GM15510 (cell line): Measurements from ENCODE around the gene RCBTB1.

ENCODE experiments used
- POLR2A ChIP-seq: IDR thresholded peaks from 3 replicates; pipeline ENCODE4 v1.6.1; 2011; ENCODE audit warnings: borderline replicate concordance; ENCODE audit not compliant: insufficient read length; ENCODE audit errors: extremely low read depth

The RCBTB1 gene

DNA sequence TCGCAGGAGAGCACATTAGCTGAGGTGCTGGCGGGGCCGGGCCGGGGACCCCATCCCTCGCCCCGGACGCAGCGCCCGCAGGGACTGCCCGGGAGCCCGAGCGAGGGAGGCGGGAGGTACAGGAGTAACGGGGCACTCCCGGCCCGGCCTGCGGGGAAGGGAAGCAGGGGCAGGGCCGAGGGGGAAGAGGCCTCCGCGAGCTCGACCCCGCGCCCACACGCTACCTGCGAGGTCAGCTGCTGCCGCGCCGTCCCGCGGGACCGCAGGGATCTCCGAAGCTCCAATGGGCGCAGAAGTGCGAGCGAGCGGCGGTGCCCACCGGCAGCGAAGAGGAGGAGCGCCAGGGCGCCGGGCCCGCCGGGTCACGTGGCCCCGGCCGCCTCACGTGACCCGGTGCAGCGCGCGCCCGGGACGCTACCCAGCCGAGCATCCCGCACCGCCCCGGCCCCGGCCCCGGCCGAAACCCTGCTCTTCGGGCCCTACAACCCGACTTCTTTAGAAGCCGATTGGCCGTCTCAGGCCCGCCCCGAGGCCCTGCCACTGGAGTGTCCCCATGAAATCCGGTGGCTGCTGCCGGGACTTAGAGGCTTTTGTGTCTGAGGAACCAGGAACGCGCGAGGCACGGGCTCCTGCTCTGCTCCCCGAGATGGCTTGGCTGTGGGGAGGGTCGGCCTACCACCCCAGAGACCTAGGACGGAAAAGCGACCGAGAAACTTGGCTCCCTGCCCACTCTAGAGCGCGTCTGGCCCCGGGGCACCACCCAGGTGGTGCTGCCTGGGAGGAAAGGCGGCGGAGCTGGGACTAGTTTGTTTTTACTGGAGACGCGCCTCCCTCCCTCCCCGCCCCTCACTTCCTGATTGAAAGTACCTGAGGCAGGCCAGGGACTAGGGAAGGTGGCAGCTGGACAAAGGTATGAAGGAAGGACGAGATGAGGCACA is at the start of gene RCBTB1:
RCBTB1 (minus strand) TSS at position 339 of the 938 bp plus-strand sequence. CDS start 18,279 bp downstream, outside the sequence.
- TF ChIP-seq POLR2A, result peak; percentile 69

DNA sequence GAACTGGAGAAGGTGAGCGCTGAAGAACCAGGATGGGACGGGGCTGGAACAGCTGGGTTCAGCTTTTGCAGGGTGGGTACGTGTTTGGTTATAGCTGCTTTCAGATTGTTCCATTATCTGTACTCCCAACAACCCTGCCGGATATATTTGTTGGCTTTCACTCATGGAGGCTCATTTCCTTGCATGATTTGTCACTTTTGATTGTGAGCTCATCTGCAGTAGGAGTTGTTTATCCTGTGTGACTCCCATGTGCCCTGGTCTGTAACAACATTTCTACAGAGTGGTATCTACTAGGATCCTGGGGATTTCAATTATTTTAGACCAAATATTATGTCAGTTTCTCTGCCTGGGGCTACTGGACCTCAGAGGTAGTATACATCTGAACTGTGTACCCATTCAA is 48.4 kb upstream of the RCBTB1 start:
- TF ChIP-seq POLR2A, result no peak

DNA sequence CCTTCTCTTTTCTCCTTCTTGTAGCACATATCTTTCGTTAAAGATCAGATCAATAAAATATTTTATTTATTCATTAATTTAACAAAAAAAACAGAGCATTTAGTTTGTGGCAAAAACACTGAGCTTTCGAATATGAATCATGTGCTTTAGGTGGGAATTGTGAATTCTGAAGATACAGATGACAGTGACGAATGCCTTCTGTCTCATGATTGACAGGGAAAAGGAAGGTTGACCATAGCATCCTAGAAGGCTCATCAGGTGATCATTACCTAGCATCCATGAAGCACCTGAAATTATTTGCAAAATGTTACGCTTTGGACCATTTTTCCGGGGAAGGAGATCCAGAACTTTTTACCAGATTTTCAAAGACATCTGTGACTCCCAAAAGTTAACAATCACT is 46.8 kb upstream of the RCBTB1 start:
- no peak for TF ChIP-seq POLR2A

- TF ChIP-seq POLR2A, result no peak
Observed at GRCh38 chr13:49630580-49630979, 45.2 kb upstream of the RCBTB1 start.

DNA sequence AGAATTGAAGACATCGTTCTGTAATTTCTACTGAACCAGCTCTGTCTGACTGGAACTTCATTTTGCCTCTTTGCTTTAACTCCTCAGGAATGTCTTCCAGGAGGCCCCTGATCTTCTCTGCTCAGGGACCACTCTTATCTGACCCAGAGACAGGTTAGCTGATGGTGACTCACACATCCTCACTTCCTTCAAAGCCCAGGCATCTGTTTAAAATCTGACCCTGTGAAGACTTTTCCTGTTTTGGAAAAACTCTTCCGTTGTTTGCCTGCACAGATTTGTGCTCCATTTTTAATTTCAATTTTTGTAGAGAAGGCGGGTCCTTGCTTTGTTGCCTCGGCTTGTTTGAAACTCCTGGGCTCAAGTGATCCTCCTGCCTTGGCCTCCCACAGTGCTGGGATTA is 44.6 kb upstream of the RCBTB1 start:
- TF ChIP-seq POLR2A, result no peak

DNA sequence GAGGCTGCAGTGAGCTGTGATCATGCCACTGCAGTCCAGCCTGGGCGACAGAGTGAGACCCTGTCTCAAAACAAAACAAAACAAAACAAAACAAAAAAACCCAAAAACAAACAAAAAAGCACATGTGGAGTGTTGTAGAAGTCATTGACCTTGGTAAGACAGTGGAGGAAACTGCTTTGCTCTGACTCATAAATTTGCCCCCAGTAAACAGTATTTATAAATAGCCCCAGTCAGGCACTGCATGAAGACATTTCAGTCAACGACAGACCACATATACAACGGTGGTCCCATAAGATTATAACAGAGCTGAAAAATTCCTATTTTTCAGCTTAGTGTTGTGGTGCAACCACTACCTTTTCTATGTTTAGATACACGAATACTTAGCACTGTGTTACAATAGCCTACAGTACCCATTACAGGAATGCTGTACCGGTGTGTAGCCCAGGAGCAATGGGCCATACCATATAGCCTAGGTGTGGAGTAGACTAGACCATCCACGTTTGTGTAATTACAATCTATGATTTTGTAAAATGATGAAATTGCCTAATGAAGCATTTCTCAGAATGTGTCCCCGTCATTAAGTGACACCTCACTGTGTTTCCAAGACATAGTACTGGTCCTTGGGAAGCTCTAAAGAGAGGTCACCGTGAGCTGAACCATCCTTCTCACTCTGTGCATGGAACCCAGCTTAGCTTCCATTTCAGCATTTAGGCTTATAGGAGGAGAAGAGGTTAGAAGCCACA is 44.0 kb upstream of the RCBTB1 start:
- no peak for TF ChIP-seq POLR2A

DNA sequence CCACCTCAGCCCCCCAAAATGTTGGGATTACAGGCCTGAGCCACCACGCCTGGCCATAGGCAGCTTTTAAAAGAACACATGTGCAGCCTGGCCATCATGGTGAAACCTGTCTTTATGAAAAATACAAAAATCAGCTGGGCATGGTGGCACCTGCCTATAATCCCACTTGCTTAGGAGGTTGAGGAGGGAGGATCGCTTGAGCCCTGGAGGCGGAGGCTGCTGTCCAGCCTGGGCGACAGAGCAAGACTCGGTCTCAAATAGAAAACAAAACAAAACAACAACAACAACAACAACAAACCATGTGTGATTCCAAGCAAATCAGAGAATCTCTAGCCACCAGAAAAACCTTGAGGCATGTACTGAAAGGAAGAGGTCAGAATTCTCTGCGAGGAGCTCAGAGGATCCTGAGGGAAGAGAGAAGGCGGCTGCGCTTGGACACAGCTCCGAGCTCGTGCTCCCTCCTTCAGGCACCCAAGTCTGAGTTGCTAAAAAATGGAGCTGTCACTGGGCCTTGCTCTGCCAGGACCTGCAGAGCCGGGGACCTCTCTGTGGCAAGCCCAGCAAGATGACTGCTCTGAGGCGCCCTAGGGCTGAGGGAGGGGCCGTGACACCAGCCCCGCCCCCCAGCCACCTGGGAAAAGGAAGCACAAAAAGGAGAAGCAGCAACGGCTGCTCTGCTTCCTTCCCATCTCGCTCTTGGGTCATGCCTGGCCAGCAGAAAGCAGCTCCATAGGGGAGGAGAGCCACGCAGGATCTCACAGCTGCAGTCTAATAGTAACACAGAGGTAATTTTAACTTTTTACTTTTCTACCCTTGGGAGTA is 42.7 kb upstream of the RCBTB1 start, which contains the start of gene ARL11:
ARL11 (plus strand) TSS at position 677 of the 822 bp plus-strand sequence. CDS start 1,941 bp downstream, outside the sequence.
- peak; percentile 83 for TF ChIP-seq POLR2A

DNA sequence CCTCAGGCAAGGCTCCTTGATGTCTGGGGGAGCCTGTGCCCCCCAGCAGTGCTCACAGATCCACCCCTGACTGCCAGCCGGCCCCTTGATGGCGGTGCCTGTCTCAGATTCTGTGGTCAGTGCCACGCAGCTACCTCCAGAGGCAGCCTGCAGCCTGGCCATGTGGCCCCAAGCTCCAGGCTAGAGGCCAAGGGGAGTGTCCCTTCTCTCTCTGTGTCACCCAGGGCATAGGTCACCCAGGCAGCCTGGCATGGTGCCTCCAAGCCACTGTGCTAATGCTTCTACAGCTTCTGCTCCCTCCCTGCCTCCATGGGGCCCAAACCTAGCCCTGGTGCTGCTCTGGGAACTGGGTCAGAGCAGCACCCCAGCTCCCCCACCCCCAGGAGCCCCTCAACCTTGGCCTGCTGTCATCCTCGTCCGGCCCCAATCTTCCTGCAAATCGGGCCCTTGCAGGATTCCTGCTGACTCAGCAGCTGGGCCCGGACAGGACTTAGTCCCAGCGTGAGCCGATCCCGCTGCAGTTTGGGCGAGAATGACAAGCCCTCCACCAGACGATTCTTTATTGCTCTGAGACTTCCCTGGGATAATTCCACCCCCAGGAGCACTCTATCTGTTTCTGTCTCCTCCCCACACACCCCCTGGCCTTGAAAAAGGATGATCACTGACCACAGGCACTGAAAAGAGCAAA is 40.2 kb upstream of the RCBTB1 start:
- no peak for TF ChIP-seq POLR2A

GRCh38 chr13:49624229-49624628 is 38.9 kb upstream of the RCBTB1 start:
- TF ChIP-seq POLR2A, result no peak

DNA sequence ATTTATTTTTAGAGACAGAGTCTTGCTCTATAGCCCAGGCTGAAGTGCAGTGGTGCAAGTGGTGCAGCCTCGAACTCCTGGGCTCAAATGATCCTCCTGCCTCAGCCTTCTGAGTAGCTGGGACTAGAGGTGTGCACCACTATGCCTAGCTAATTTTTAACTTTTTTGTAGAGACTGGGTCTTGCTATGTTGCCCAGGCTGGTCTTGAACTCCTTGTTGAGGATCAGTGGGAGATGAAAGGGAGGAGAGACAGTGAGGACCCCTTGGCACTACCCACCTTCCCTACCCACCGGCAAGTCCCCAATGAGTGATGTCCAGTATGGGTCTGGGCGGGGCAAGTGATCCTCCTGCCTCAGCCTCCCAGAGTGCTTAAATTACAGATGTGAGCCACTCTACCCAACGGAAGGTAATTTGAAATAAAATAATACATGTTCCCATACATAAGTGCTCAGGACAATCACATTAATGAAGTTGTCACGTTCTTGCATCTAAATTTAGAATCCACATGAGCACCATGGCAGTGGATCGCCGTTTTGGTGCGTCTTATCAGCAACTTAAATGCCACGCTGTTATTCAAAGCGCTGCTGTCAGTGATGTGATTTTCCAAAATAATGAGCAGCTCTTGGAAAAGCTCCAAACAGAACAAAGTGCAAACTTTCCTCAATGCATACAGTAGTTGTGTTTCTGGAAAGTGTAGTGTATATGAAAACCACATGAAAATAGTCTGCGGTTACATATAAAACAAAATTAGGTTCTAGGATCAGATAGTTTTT is 37.0 kb upstream of the RCBTB1 start:
- TF ChIP-seq POLR2A, result no peak

DNA sequence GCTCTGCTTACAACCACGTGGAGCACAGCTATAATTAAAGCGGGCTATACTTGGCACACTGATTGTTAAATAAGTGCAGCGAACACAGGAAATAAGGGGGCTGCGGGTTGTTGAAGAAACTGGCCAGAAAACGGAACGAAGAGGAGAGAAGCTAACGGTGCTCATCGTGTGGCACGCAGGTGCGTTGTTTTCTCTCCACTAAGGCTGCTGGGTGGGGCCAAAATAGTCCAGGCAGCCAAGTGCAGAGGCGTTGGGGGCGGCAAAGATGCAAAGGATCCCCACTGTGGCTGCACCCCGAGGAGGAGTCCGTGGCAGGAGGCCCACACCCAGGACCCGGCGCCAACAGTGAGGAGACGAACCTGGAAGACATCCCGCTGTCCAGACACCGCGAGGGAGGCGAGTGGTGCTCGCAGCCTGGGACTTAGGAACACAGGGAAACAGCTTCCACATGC is 34.8 kb upstream of the RCBTB1 start:
- peak; percentile 36 for TF ChIP-seq POLR2A

DNA sequence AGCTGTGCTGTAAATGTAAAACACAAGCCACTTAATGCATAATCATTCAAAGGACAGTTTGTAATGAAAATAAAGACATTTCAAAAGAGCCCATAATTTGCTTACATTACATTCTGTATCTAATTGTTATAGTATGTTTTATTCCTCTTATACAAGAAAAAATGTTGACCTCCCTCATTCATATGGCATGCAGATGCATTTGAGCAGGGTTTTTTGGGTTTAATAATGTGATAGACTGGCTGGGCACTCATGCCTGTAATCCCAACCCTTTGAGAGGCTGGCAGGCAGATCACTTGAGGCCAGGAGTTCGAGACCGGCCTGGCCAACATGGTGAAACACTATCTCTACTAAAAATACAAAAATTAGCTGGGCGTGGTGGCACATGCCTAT is 31.3 kb upstream of the RCBTB1 start:
- no peak for TF ChIP-seq POLR2A
